GM19193 (cell line): ENCODE measurements around the gene WNT9B.

ENCODE experiments used
- POLR2A ChIP-seq: IDR thresholded peaks from 4 replicates; pipeline ENCODE4 v1.6.1; 2011; ENCODE audit not compliant: insufficient read depth, insufficient read length; ENCODE audit errors: extremely low read depth

Gene WNT9B

GRCh38 chr17:46851029-46851741 is at the start of gene WNT9B:
TSS of gene WNT9B (plus strand) at chr17:46851583. CDS start at chr17:46851639, 56 bp downstream.
- no peak for TF ChIP-seq POLR2A

GRCh38 chr17:46802800-46803199 is 48.6 kb upstream of the WNT9B start:
- no peak for TF ChIP-seq POLR2A

DNA sequence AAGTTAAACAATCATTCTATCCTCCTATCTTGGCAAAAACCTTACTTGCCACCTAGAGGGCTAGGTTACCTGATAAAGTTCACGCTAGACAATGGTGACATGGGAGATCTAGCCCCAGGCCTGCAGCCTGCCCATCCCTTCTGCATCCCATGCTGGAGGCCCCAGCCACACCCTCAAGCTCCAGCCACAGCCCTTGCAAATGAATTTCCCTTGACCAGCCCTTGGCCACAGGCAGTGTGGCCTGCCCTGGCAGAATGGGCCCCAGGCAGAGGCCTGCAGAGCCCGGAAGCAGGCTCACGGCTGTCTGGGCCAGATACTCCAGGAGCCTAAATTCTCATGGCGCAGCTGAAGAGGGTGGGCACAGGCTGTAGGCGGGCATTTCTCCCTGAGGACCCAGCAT is 47.8 kb upstream of the WNT9B start:
- no peak for TF ChIP-seq POLR2A

- TF ChIP-seq POLR2A = no peak
These were observed 45.6 kb upstream of the WNT9B start for GRCh38 chr17:46805771-46806170.

DNA sequence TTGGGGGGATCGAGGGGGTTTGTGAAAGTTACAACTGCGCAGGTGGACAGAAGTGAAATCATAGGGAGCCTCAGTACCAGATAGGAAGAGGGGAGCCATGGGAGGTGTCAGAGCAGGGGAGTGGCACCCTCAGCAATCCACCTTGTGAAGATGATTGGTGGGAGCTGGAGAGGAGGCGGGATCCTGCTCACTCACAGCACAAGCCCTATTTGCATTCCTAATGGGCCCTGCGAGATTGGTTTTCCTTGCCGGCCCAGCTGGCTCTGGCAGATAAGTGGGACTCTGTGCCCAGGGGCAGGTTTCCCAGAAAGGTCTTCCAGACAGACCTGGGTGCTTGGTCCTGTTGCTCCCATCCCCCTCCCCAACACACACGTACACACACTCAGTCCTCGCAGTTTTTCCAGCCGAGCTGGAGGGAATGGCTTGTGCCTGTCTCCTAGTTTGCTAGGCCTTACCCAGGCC is 42.2 kb upstream of the WNT9B start:
- no peak for TF ChIP-seq POLR2A

GRCh38 chr17:46810837-46811236 is 40.5 kb upstream of the WNT9B start:
- TF ChIP-seq POLR2A = no peak

- no peak for TF ChIP-seq POLR2A
These were observed 39.3 kb upstream of the WNT9B start for GRCh38 chr17:46811978-46812583.

- TF ChIP-seq POLR2A = no peak
These were observed 38.6 kb upstream of the WNT9B start for GRCh38 chr17:46812624-46813318.

DNA sequence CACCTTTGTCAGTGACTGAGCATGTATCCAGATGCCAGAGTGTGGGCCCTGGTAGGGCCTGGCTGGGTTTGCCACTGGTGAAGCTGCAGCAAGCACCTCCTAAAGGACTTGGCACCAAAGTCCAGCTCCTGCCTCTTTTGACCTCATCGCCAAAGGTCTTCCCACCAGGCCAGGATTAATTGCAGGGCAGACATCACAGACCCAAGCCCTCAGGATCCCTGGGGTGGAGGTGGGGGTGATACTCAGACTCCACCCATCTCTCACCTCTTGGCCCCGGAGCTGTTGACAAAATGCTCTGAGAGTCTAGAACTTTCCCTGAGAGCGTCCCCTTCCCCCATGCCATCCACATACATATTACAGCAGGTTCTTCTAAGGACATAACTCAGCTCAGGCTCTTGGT is 37.5 kb upstream of the WNT9B start:
- TF ChIP-seq POLR2A = no peak

DNA sequence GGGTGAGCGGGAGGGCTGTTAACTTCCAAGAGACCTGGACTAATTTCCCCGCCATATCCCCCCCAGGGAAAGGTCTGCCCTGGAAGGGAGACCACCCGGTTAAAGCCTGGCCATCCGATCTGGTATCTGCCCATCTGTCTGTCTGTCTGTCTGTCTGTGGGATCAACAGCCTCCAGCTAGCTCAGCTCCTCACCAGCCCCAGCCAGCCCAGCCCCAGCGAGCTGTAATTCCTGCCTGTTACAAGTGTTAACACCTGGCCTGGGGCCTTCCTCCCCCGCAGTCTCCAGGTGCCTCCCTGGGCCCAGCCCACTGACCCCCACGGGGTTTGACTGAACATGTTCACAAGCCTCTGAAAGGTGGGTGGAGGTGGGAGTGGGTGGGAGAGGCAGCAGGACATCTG is 36.9 kb upstream of the WNT9B start:
- TF ChIP-seq POLR2A = no peak

GRCh38 chr17:46815474-46816353 is 35.7 kb upstream of the WNT9B start:
- TF ChIP-seq POLR2A = no peak

DNA sequence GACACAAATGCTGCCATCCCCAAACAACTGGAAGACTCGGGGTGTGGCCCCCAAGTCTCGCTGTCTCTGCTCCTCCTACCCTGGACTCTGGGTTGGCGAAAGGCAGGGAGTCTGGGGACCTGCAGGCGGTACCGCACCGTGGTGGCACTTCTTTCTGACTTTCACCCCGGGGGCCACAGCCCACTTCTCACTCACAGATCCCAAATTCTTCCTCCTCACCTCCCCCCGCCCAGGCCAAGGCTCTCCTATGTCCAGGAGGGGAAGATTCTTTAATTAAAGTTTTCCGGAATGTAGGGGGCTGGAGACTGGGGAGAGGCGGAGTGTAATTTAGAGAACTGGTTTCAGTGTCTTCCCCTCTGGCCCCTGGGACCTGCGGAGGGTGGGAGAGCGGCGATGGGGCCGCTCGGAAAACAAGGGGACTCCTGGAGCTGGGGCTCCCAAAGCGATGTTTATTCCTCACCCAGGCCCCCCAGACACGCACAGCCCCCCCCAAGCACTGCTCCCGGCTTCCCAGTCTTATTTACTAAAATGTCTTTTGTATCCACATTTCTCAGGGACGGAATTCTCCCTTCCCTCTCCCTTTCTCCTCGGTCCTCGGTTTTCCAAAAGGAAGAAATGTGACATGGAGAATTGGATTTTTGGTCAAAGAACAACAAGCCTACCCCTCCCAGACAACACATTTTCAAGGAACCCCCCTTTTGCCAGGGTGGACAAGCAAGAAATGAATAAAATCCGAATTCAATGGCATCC is 34.1 kb upstream of the WNT9B start:
- TF ChIP-seq POLR2A = no peak

- TF ChIP-seq POLR2A = no peak
These were observed 33.5 kb upstream of the WNT9B start for GRCh38 chr17:46817901-46818209.

GRCh38 chr17:46818316-46818928 is 33.0 kb upstream of the WNT9B start, which contains the start of gene WNT3:
TSS of gene WNT3 (minus strand) at chr17:46818692. CDS start at chr17:46818597, 95 bp downstream.
- no peak for TF ChIP-seq POLR2A
